OCI-LY1 (cell line): ENCODE measurements around the gene CUX1.

ENCODE experiments used
- H2AFZ ChIP-seq: fragments of 200-600 bp; sonication (generic), shearing (Covaris generic); 2 replicates; pipeline ENCODE4 v1.6.0; 2014; ENCODE audit warnings: antibody characterized with exemption, mild to moderate bottlenecking, low read length
- H3F3A ChIP-seq: fragments of 200-600 bp; sonication (generic), shearing (Covaris generic); 2 replicates; pipeline ENCODE4 v1.6.0; 2014; ENCODE audit warnings: mild to moderate bottlenecking, antibody characterized with exemption, low read length, moderate library complexity; ENCODE audit not compliant: insufficient read depth
- H3K27ac ChIP-seq: fragments of 200-600 bp; sonication (generic); 2 replicates; pipeline ENCODE4 v1.5.1; 2014; ENCODE audit warnings: low read length, mixed run types, mild to moderate bottlenecking, low read depth; ENCODE audit not compliant: poor library complexity, severe bottlenecking
- H3K27me3 ChIP-seq: fragments of 200-600 bp; sonication (generic); 2 replicates; pipeline ENCODE4 v1.6.0; 2014; ENCODE audit warnings: antibody characterized with exemption, mild to moderate bottlenecking, low read length, moderate library complexity; ENCODE audit not compliant: insufficient read depth
- H3K36me3 ChIP-seq: fragments of 200-600 bp; sonication (generic); 2 replicates; pipeline ENCODE4 v1.6.1; 2014; ENCODE audit warnings: mild to moderate bottlenecking, antibody characterized with exemption, low read length, moderate library complexity, mixed read lengths; ENCODE audit not compliant: insufficient read depth
- H3K4me1 ChIP-seq: fragments of 200-600 bp; sonication (generic); 2 replicates; pipeline ENCODE4 v1.5.1; 2014; ENCODE audit warnings: mild to moderate bottlenecking, low read length, moderate library complexity; ENCODE audit not compliant: insufficient read depth, severe bottlenecking
- H3K4me2 ChIP-seq: fragments of 200-600 bp; sonication (generic), shearing (Covaris generic); 2 replicates; pipeline ENCODE4 v1.6.1; 2014; ENCODE audit warnings: low read length
- H3K4me3 ChIP-seq: fragments of 200-600 bp; sonication (generic); 2 replicates; pipeline ENCODE4 v1.5.1; 2014; ENCODE audit warnings: low read length, low read depth, mild to moderate bottlenecking, mixed read lengths; ENCODE audit not compliant: poor library complexity, severe bottlenecking
- H3K79me2 ChIP-seq: fragments of 200-600 bp; shearing (Covaris generic); 2 replicates; pipeline ENCODE4 v1.6.1; 2016; ENCODE audit warnings: mixed run types, low read length, mixed read lengths; ENCODE audit not compliant: insufficient read depth
- H3K9ac ChIP-seq: fragments of 200-600 bp; sonication (generic), shearing (Covaris generic); 2 replicates; pipeline ENCODE4 v1.6.1; 2014; ENCODE audit warnings: mild to moderate bottlenecking, low read length, mixed read lengths
- H3K9me2 ChIP-seq: fragments of 200-600 bp; sonication (generic), shearing (Covaris generic); 2 replicates; pipeline ENCODE4 v1.6.1; 2014; ENCODE audit warnings: low read depth, mild to moderate bottlenecking, low read length, mixed read lengths
- H3K9me3 ChIP-seq: fragments of 200-600 bp; shearing (Covaris generic); 2 replicates; pipeline ENCODE4 v1.6.1; 2014; ENCODE audit warnings: low read length, mixed read lengths
- H4K20me1 ChIP-seq: fragments of 200-600 bp; sonication (generic), shearing (Covaris generic); 2 replicates; pipeline ENCODE4 v1.6.0; 2016; ENCODE audit warnings: mild to moderate bottlenecking, low read length; ENCODE audit not compliant: insufficient read depth
- CTCF ChIP-seq: fragments of 200-600 bp; sonication (generic), shearing (Covaris generic); IDR thresholded peaks from 2 replicates; pipeline ENCODE4 v1.5.1; 2017; ENCODE audit warnings: mild to moderate bottlenecking, antibody characterized with exemption, low read length, moderate library complexity, mixed read lengths
- EZH2 ChIP-seq: fragments of 200-600 bp; sonication (generic), shearing (Covaris generic); IDR thresholded peaks from 2 replicates; pipeline ENCODE4 v1.8.0; 2017; ENCODE audit warnings: borderline replicate concordance, mixed run types, mild to moderate bottlenecking, antibody characterized with exemption, low read length, moderate library complexity, mixed read lengths

The CUX1 gene

DNA sequence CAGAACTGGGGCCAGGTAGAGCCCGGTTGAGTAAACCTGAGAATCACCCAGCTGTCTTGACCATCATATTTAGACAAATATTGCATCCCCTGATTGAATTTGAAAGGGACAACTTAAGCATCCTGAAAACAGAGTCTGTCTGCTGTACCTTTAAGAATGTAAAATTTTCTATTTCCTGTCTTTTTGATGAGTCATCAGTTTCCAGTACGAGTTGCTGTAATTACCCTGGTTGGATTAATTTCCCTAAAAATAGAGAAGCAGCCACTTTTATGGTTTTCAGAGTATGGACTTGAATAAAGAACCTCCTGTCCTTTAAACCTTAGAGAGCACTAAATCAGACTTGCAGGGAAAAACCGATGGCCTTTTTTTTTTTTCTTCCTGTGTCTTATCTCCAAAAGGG is 304.6 kb downstream of the CUX1 start:
- no peaks in the 10 kb centered on the region for H4K20me1 ChIP-seq
- TF ChIP-seq CTCF: no peak
- TF ChIP-seq EZH2: no peak
- no peaks in the 10 kb centered on the region for H3K79me2 ChIP-seq
- H3K36me3 ChIP-seq: peaks cover 85% of the 10 kb centered on the region
- no peak overlapping the region for H3K4me3 ChIP-seq
- H3K4me2 ChIP-seq: no peak overlapping the region
- H3K27me3 ChIP-seq: no peaks in the 10 kb centered on the region
- no peaks in the 10 kb centered on the region for H3F3A ChIP-seq
- peaks cover 14% of the 10 kb centered on the region for H3K4me1 ChIP-seq
- H3K9me3 ChIP-seq: no peaks in the 10 kb centered on the region
- no peak overlapping the region for H3K9ac ChIP-seq
- peak overlapping the region; percentile 27 for H3K27ac ChIP-seq
- H2AFZ ChIP-seq: no peak overlapping the region
- no peaks in the 10 kb centered on the region for H3K9me2 ChIP-seq

DNA sequence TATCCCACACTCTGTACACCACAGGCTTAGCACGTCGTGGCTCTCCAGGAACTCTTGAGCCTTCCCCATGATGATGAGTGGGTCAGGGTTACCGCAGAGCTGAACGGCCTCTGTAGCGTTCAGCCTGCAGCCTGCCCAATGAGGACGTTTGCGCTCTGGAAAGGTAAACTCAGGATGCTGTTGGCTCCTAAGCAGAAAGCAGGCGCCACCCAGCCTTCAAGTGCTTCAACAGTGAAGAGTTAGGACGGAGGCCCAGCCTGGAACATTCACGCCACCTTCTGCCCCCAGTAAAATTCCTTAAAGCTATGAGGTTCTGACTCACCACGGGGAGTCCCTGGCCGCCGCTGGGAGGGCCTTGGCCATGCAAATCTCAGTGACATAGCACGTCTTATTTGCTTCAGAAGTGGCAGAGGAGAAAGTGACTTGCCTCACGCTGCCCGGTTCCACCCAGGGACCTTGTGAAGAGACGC is 307.7 kb downstream of the CUX1 start:
- Histone ChIP-seq H3F3A (no peaks in the 10 kb centered on the region; the same call in 1 of the 2 replicates), H3K4me2 (no peak overlapping the region)

GRCh38 chr7:102128303-102128702 is 310.9 kb downstream of the CUX1 start:
- Histone ChIP-seq H3F3A (no peaks in the 10 kb centered on the region; the same call in 1 of the 2 replicates), H4K20me1 (no peaks in the 10 kb centered on the region), H3K4me1 (peaks cover 6% of the 10 kb centered on the region), H3K36me3 (peaks cover 71% of the 10 kb centered on the region), H3K27me3 (no peaks in the 10 kb centered on the region), H3K9me2 (no peaks in the 10 kb centered on the region), H2AFZ (no peak overlapping the region), H3K4me2 (no peak overlapping the region), H3K79me2 (no peaks in the 10 kb centered on the region), H3K9me3 (no peaks in the 10 kb centered on the region), H3K4me3 (no peak overlapping the region), H3K27ac (no peak overlapping the region), H3K9ac (no peak overlapping the region)
- no peak for TF ChIP-seq EZH2

More for the DNA sequence above, 307.7 kb downstream of the CUX1 start:
- no peak overlapping the region for H2AFZ ChIP-seq
- peaks cover 88% of the 10 kb centered on the region for H3K36me3 ChIP-seq
- peaks cover 14% of the 10 kb centered on the region for H3K4me1 ChIP-seq
- TF ChIP-seq EZH2: no peak
- no peak for TF ChIP-seq CTCF
- no peak overlapping the region for H3K9ac ChIP-seq
- no peak overlapping the region for H3K4me3 ChIP-seq
- no peaks in the 10 kb centered on the region for H3K9me2 ChIP-seq
- no peaks in the 10 kb centered on the region for H3K9me3 ChIP-seq
- H3K27me3 ChIP-seq: no peaks in the 10 kb centered on the region
- no peak overlapping the region for H3K27ac ChIP-seq
- no peaks in the 10 kb centered on the region for H3K79me2 ChIP-seq
- no peaks in the 10 kb centered on the region for H4K20me1 ChIP-seq
